Measurements from ENCODE around the gene DNAJC7.
A peak's percentile ranks its signal among the peaks of the same experiment; 100 is the strongest.
"Not testable (repeated sequence)": the region's sequence is repeated elsewhere in the genome, so short reads cannot be mapped to it uniquely, and the experiment has no call there.

Gene DNAJC7

DNA sequence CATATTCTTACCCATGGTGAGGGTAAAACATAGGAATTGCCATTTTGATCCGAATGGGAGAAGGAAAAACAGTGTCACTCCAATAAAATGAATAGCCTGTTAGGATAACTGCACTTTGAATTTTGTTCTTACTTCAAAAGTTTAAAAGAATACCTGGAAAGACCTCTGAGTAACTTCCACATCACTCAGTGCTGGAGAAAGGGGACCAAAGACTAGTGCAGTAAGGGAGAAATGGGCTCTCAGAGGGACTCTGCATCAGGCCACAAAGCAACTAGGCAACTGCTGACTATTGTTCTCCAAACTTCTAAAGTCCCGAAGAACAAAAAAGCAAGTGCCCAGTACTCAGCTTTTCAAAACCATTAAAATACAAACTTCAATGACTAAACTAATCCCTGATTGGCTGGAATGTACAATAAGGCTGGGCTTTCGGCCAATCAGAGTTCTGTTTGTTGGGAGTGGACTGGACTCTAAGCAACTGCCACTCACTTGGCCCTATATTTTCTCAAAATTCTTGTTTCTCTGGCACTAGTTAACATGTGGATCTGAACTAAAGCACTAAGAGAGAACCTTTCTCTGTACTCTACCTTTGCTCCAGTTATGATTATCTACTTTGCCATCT, 6.2 kb downstream of the DNAJC7 start:
- Histone ChIP-seq H3K36me3 (ENCODE audit: insufficient read depth, low read length) (peaks cover 3% of the 10 kb centered on the region; the same call in 1 of the 2 replicates), H3K4me1 (ENCODE audit: control insufficient read depth, insufficient read depth, low read length, unreplicated experiment) (peaks cover 36% of the 10 kb centered on the region)

DNA sequence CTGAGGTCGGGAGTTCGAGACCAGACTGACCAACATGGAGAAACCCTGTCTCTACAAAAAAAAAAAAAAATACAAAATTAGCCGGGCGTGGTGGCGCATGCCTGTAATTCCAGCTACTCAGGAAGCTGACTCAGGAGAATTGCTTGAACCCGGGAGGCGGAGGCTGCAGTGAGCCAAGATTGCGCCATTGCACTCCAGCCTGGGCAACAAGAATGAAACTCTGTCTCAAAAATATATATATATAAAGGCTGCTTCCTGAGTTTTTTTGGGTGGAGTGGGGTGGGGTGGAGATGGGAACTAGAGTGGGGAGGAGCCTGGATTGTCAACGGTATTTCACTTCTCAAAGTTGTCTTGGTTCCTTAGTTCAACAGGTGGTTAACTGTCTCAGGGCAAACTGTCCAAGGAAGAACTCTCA, 7.0 kb downstream of the DNAJC7 start:
- not testable (repeated sequence) for H3K36me3 ChIP-seq (ENCODE audit: insufficient read depth, low read length)
- Histone ChIP-seq H3K27ac (ENCODE audit: low read depth, low read length) (peak overlapping the region; percentile 57), H3K4me1 (ENCODE audit: control insufficient read depth, insufficient read depth, low read length, unreplicated experiment) (peaks cover 39% of the 10 kb centered on the region)

More for the DNA sequence above, 6.2 kb downstream of the DNAJC7 start:
- Histone ChIP-seq H3K27ac (ENCODE audit: low read depth, low read length) (peak overlapping the region; percentile 57), H2AFZ (ENCODE audit: low read length, unreplicated experiment) (no peak overlapping the region), H3K79me2 (ENCODE audit: control insufficient read depth, insufficient read depth, low read length, unreplicated experiment) (peaks cover 92% of the 10 kb centered on the region), H3K4me3 (ENCODE audit: low read depth, low read length) (peak overlapping the region; percentile 49), H3K27me3 (ENCODE audit: insufficient read depth, low read length) (no peaks in the 10 kb centered on the region)

DNA sequence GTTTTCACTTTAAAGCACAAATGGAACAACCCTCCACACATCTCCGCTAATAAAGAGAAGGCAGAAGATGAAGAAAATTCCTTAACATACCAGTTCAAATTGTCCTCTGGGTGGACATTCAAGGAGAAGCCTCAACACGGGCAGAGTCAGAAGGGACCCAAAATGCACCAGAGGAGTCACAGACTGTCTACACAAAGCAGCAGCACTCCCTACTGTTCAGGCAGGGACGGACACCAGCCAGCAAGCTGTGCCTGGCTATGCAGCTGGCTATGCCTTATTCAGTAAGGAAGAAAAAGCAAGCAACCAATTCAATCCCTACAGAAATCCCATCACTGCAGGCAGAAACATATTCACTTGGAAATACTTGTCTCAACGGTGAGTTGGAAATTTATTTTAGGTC, 8.1 kb downstream of the DNAJC7 start:
- H3K4me3 ChIP-seq (ENCODE audit: low read depth, low read length) = no peak overlapping the region
- no peak overlapping the region for H2AFZ ChIP-seq (ENCODE audit: low read length, unreplicated experiment)
- peaks cover 3% of the 10 kb centered on the region; the same call in 1 of the 2 replicates for H3K36me3 ChIP-seq (ENCODE audit: insufficient read depth, low read length)
- H3K79me2 ChIP-seq (ENCODE audit: control insufficient read depth, insufficient read depth, low read length, unreplicated experiment) = peaks cover 90% of the 10 kb centered on the region
- no peak overlapping the region; the same call in 1 of the 2 replicates for H3K27ac ChIP-seq (ENCODE audit: low read depth, low read length)
- no peaks in the 10 kb centered on the region for H3K27me3 ChIP-seq (ENCODE audit: insufficient read depth, low read length)
- H3K4me1 ChIP-seq (ENCODE audit: control insufficient read depth, insufficient read depth, low read length, unreplicated experiment) = peaks cover 44% of the 10 kb centered on the region

More for the DNA sequence above, 7.0 kb downstream of the DNAJC7 start:
- H3K4me3 ChIP-seq (ENCODE audit: low read depth, low read length) = peak overlapping the region; percentile 49
- H3K27me3 ChIP-seq (ENCODE audit: insufficient read depth, low read length); H2AFZ ChIP-seq (ENCODE audit: low read length, unreplicated experiment): not testable (repeated sequence)
- peaks cover 90% of the 10 kb centered on the region for H3K79me2 ChIP-seq (ENCODE audit: control insufficient read depth, insufficient read depth, low read length, unreplicated experiment)

DNA sequence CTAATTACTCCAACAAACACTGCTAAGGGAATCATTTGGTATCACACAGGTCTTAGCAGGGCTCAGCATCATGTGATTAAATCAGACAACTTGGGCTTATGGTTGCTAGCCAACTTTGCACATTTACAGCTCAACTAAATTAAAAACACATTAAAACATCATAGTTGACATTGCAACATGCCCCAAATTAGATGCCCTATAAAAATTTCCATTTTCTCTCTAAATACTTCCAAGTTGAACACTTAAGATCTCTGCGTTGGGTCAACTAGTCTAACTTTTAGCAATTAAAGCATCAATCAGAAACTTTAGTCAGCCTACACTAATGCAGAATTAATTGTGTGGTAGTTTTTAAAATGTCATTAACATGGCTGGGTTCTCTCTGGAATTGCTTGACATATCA, 12.1 kb downstream of the DNAJC7 start:
- Histone ChIP-seq H3K27me3 (ENCODE audit: insufficient read depth, low read length) (no peaks in the 10 kb centered on the region), H3K36me3 (ENCODE audit: insufficient read depth, low read length) (peaks cover 14% of the 10 kb centered on the region; the same call in 1 of the 2 replicates), H3K4me1 (ENCODE audit: control insufficient read depth, insufficient read depth, low read length, unreplicated experiment) (peaks cover 43% of the 10 kb centered on the region), H3K79me2 (ENCODE audit: control insufficient read depth, insufficient read depth, low read length, unreplicated experiment) (peaks cover 91% of the 10 kb centered on the region), H2AFZ (ENCODE audit: low read length, unreplicated experiment) (no peak overlapping the region), H3K4me3 (ENCODE audit: low read depth, low read length) (no peak overlapping the region), H3K27ac (ENCODE audit: low read depth, low read length) (no peak overlapping the region)

DNA sequence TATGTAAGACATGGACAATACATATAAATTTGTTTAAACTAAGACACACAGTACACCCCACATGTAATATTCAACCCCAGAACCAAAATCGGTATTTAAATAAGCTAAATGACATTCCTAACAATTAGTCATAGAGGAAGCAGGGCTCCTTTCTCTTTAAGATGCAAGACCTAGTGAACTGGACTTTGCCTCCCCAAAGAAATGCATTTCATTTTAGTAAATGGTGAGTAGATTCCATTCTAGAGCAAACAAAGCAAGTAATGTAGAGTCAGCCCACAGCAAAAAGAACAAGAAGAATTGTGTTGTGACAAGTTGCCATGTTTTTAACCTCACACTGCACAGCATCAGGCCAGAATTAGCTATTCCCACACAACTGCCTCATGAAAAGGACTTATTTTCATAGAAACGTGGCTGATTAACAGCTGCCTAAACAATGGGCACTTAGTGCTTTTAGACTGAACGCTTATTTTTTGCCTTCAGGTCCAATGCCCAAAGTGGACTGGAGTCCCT, 14.4 kb downstream of the DNAJC7 start:
- H3K27me3 ChIP-seq (ENCODE audit: insufficient read depth, low read length) = no peaks in the 10 kb centered on the region
- H3K4me1 ChIP-seq (ENCODE audit: control insufficient read depth, insufficient read depth, low read length, unreplicated experiment) = peaks cover 32% of the 10 kb centered on the region
- H3K36me3 ChIP-seq (ENCODE audit: insufficient read depth, low read length) = peaks cover 17% of the 10 kb centered on the region; the same call in 1 of the 2 replicates
- H2AFZ ChIP-seq (ENCODE audit: low read length, unreplicated experiment) = no peak overlapping the region
- peak overlapping the region; percentile 9; the same call in 1 of the 2 replicates for H3K27ac ChIP-seq (ENCODE audit: low read depth, low read length)
- H3K4me3 ChIP-seq (ENCODE audit: low read depth, low read length) = peak overlapping the region; percentile 15; the same call in 1 of the 2 replicates
- peaks cover 76% of the 10 kb centered on the region for H3K79me2 ChIP-seq (ENCODE audit: control insufficient read depth, insufficient read depth, low read length, unreplicated experiment)

DNA sequence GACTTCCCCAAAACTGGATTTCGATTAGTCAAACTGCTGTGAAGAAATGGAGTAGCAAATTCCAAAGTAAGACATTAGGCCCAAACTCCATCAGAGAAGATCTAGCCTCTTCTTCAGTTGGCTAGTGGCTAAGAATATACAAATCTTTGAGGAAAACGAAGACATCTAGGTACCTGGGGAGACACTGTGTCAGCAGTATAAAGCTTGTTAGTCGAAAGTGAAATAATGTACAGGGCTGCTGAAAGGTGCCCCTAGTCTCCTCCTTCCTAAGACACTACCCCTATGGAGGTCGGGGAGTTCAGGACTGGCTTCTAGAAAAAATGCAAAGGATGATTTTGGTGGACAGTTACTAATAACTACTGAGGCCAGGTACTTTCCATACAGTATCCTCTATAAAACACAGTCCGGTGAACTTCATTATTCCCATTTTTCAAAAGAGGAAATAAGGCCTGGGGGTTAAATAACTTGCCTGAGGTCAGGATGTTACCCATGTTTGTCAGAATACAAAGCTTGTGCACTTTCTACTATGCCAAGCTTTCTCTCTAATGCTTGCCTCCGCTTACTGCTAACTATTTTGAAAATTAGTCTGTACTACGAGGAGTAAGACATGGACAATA, 15.0 kb downstream of the DNAJC7 start:
- Histone ChIP-seq H3K27me3 (ENCODE audit: insufficient read depth, low read length) (no peaks in the 10 kb centered on the region), H3K36me3 (ENCODE audit: insufficient read depth, low read length) (peaks cover 21% of the 10 kb centered on the region; the same call in 1 of the 2 replicates), H3K27ac (ENCODE audit: low read depth, low read length) (no peak overlapping the region), H3K4me3 (ENCODE audit: low read depth, low read length) (no peak overlapping the region), H2AFZ (ENCODE audit: low read length, unreplicated experiment) (no peak overlapping the region), H3K79me2 (ENCODE audit: control insufficient read depth, insufficient read depth, low read length, unreplicated experiment) (peaks cover 74% of the 10 kb centered on the region), H3K4me1 (ENCODE audit: control insufficient read depth, insufficient read depth, low read length, unreplicated experiment) (peaks cover 37% of the 10 kb centered on the region)

DNA sequence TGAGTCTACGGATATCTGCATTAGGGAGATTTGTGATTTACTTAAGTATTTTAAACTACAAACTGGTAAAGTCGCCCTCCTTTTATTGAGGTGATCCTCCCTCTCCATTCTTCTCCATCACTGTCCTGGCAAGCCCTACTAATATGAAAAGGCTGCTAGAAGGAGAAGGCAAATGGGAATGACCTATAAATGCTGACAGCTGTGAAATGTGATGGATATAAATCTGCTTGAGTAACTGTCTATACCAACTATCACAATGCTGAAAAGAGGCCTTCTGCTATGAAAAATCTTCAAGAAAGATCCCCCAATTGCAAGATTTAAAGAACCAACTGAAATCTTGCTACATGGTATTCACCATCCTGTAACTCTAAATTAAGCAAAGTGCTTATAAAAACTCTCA, 15.5 kb downstream of the DNAJC7 start:
- H3K36me3 ChIP-seq (ENCODE audit: insufficient read depth, low read length) = peaks cover 27% of the 10 kb centered on the region
- no peak overlapping the region for H3K27ac ChIP-seq (ENCODE audit: low read depth, low read length)
- H3K27me3 ChIP-seq (ENCODE audit: insufficient read depth, low read length) = no peaks in the 10 kb centered on the region
- no peak overlapping the region for H3K4me3 ChIP-seq (ENCODE audit: low read depth, low read length)
- peaks cover 39% of the 10 kb centered on the region for H3K4me1 ChIP-seq (ENCODE audit: control insufficient read depth, insufficient read depth, low read length, unreplicated experiment)
- no peak overlapping the region for H2AFZ ChIP-seq (ENCODE audit: low read length, unreplicated experiment)
- peaks cover 70% of the 10 kb centered on the region for H3K79me2 ChIP-seq (ENCODE audit: control insufficient read depth, insufficient read depth, low read length, unreplicated experiment)

DNA sequence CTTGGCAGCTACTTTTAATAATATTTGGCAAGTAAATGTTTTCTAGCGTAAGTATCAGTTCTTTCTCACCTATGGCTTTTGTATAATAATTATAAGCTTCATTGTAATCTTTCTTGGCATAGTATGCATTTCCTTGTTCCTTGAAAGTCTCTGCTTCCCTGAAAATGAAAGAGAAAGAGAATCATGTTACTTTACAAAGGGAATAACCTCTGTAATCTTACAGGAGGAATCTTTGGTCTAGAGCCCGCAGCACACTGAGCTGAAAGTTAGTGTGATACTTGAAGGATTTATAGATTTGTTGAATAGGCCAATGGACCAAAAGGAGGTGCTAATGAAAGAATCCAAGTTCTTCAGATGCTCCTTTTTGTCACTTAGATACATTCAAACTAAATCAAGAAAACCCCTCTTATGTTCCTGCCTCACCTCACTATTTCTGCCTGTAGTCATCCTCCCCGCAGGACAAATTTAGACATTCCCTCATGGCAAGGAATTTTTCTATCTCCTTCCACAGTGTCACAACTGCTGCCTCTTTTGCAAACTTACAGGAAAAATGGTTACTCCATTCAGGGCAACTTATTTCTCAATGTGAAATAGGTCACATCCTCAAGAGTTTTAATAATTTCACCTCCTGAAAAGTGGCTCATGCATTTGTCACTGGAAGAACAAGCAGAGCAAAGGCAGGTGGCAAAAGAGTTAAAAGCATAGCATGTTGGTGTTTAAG, 16.7 kb downstream of the DNAJC7 start:
- Histone ChIP-seq H3K79me2 (ENCODE audit: control insufficient read depth, insufficient read depth, low read length, unreplicated experiment) (peaks cover 64% of the 10 kb centered on the region), H2AFZ (ENCODE audit: low read length, unreplicated experiment) (no peak overlapping the region), H3K27ac (ENCODE audit: low read depth, low read length) (no peak overlapping the region; the same call in 1 of the 2 replicates), H3K4me1 (ENCODE audit: control insufficient read depth, insufficient read depth, low read length, unreplicated experiment) (peaks cover 48% of the 10 kb centered on the region), H3K4me3 (ENCODE audit: low read depth, low read length) (no peak overlapping the region), H3K27me3 (ENCODE audit: insufficient read depth, low read length) (no peaks in the 10 kb centered on the region), H3K36me3 (ENCODE audit: insufficient read depth, low read length) (peaks cover 34% of the 10 kb centered on the region)

DNA sequence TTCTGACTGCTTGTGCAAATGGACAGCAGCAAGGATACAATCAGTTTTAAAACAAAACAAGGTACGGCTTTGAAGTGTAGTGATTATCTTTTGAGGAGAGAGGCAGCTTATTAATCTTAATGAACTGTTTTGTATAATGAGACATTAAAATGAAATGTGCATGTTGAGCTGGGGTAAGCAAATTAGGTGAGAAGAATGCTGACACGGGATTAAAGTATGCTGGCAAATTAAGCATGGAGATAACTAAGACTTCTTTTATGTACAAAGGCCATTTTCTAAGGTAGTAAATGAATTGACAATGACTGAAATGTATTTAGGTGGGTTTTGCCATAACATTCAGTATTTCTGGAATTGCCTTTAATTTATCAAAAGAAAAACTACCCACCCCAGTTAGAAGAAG, 18.7 kb downstream of the DNAJC7 start:
- no peak overlapping the region for H3K27ac ChIP-seq (ENCODE audit: low read depth, low read length)
- H3K27me3 ChIP-seq (ENCODE audit: insufficient read depth, low read length) = no peaks in the 10 kb centered on the region
- peaks cover 36% of the 10 kb centered on the region for H3K4me1 ChIP-seq (ENCODE audit: control insufficient read depth, insufficient read depth, low read length, unreplicated experiment)
- peaks cover 50% of the 10 kb centered on the region for H3K79me2 ChIP-seq (ENCODE audit: control insufficient read depth, insufficient read depth, low read length, unreplicated experiment)
- peaks cover 47% of the 10 kb centered on the region for H3K36me3 ChIP-seq (ENCODE audit: insufficient read depth, low read length)
- H3K4me3 ChIP-seq (ENCODE audit: low read depth, low read length) = no peak overlapping the region
- H2AFZ ChIP-seq (ENCODE audit: low read length, unreplicated experiment) = no peak overlapping the region

DNA sequence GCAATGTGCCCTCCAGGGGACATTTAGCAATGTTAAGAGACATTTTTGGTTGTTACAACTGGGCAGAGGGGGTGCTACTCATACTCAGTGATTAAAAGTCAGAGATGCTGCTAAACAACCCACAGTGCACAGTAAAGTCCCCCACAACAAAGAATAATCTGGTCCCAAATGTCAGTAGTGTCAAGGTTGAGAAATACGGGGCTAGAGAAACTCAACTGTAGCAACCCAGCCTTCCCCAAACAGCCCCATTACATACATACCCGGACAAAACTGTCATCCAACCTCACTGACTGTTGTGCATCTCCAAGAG, 20.4 kb downstream of the DNAJC7 start:
- Histone ChIP-seq H3K27me3 (ENCODE audit: insufficient read depth, low read length) (no peaks in the 10 kb centered on the region), H3K4me1 (ENCODE audit: control insufficient read depth, insufficient read depth, low read length, unreplicated experiment) (peaks cover 29% of the 10 kb centered on the region), H3K79me2 (ENCODE audit: control insufficient read depth, insufficient read depth, low read length, unreplicated experiment) (peaks cover 40% of the 10 kb centered on the region), H3K36me3 (ENCODE audit: insufficient read depth, low read length) (peaks cover 52% of the 10 kb centered on the region), H2AFZ (ENCODE audit: low read length, unreplicated experiment) (no peak overlapping the region), H3K27ac (ENCODE audit: low read depth, low read length) (peak overlapping the region; percentile 65), H3K4me3 (ENCODE audit: low read depth, low read length) (no peak overlapping the region)

Measured in ACC112 (cell line).